Frontal cortex (tissue), 4 donors: ENCODE results near the gene TTC13. TPM values are rescaled to one million over a fixed set of nuclear protein-coding genes. Genes with fewer than 3 reads are reported as not detected.

Source experiments
- DNase-seq, 2 donors: peaks; one replicate each; pipeline ENCODE4 v3.0.0; 2012; ENCODE audit warnings: low spot score in 2 of 2
- FAIRE-seq: peaks from 2 replicates; lab custom pipeline; 2012; peaks lifted over from hg19 to GRCh38; lab: Jason Lieb, UNC
- total RNA-seq: library from RNA; depleted of rRNA; stranded (reverse); fragments of >200 nt; gene quantifications from one replicate; pipeline ENCODE4 v1.2.3, GENCODE V29; 2014
- donor health status: control.
- donor health status: control.
- donor health status: control.

The TTC13 gene
- total RNA-seq, 1 donor from 2014 or later, result 64.8 TPM

GRCh38 chr1:230958370-230958769, 20.3 kb downstream of the TTC13 start:
- FAIRE-seq, result no peak
- no peak for DNase-seq

- FAIRE-seq (no peak), DNase-seq (no peak)
Observed at GRCh38 chr1:230957580-230957989, 21.1 kb downstream of the TTC13 start.

- no peak for FAIRE-seq
- no peak for DNase-seq
Observed at GRCh38 chr1:230950404-230950803, 28.3 kb downstream of the TTC13 start.

- DNase-seq, result no peak
- no peak for FAIRE-seq
Observed at GRCh38 chr1:230948903-230949302, 29.8 kb downstream of the TTC13 start.

GRCh38 chr1:230948301-230948700, 30.4 kb downstream of the TTC13 start:
- DNase-seq, result no peak
- FAIRE-seq, result no peak

- no peak for DNase-seq
- FAIRE-seq, result peak; percentile 21
Observed at GRCh38 chr1:230943048-230943593, 35.5 kb downstream of the TTC13 start.

GRCh38 chr1:230940848-230941247, 37.8 kb downstream of the TTC13 start:
- DNase-seq, result peak in 1 of 2 donors; percentile 11
- no peak for FAIRE-seq

- no peak for DNase-seq
- no peak for FAIRE-seq
Observed at GRCh38 chr1:230939806-230940489, 38.7 kb downstream of the TTC13 start.

GRCh38 chr1:230938924-230939368, 39.7 kb downstream of the TTC13 start:
- no peak for FAIRE-seq
- no peak for DNase-seq

- FAIRE-seq (no peak), DNase-seq (no peak)
Observed at GRCh38 chr1:230937371-230937770, 41.3 kb downstream of the TTC13 start.

- FAIRE-seq (no peak), DNase-seq (no peak)
Observed at GRCh38 chr1:230936475-230936874, 42.2 kb downstream of the TTC13 start.

GRCh38 chr1:230935852-230936251, 42.8 kb downstream of the TTC13 start:
- DNase-seq (no peak), FAIRE-seq (no peak)

GRCh38 chr1:230930986-230931385, 47.7 kb downstream of the TTC13 start:
- DNase-seq (no peak), FAIRE-seq (no peak)

GRCh38 chr1:230926182-230926581, 52.5 kb downstream of the TTC13 start:
- FAIRE-seq (no peak), DNase-seq (no peak)

- no peak for FAIRE-seq
- DNase-seq, result no peak
Observed at GRCh38 chr1:230925608-230926007, 53.1 kb downstream of the TTC13 start.

GRCh38 chr1:230923176-230923575, 55.5 kb downstream of the TTC13 start:
- FAIRE-seq (no peak), DNase-seq (no peak)

GRCh38 chr1:230922620-230923019, 56.0 kb downstream of the TTC13 start:
- no peak for DNase-seq
- no peak for FAIRE-seq

GRCh38 chr1:230919207-230919606, 59.5 kb downstream of the TTC13 start:
- DNase-seq, result no peak
- no peak for FAIRE-seq

GRCh38 chr1:230917284-230918135, 61.2 kb downstream of the TTC13 start:
- DNase-seq (peak; percentile 29 to 46), FAIRE-seq (no peak)

- FAIRE-seq, result no peak
- no peak for DNase-seq
Observed at GRCh38 chr1:230916587-230917283, 61.9 kb downstream of the TTC13 start.
